ENCODE data around the gene ARHGAP8. TPM values are rescaled to one million over a fixed set of nuclear protein-coding genes. Genes with fewer than 3 reads are reported as not detected.

ARHGAP8 gene
- total RNA-seq, 4 donors from 2014 or later, result 1.5 to 6.9 (median 4.2) TPM

- no peak for TF ChIP-seq CTCF (IDR thresholded peaks at IDR 0.05)
- WGBS, result 76% methylated on average over 13 of the region's 13 CpGs
Measured at GRCh38 chr22:44822534-44822933, 70.2 kb downstream of the ARHGAP8 start.

DNA sequence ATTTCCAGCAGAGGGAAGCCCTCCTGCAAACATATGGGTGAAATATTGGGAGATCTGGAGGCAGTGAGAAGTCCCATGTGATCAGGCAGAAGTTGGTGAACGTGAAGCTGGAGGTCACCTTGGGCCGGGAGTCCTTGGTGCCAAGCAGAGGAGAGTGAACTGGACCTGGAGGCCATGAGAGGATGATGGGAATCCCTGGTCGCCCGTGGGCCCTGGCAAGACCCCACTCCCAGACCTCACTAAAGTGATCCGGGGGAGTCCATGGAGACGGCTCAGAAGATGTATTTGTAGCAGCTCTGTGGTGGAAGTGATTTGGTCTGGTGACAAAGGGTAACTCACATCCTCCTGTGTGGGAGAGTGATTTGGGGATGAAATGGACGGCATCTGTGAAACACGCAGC is 71.0 kb downstream of the ARHGAP8 start:
- no peak overlapping the region for H3K27ac ChIP-seq
- no peaks in the 10 kb centered on the region for H3K36me3 ChIP-seq
- H3K4me3 ChIP-seq, result no peak overlapping the region
- H3K4me1 ChIP-seq, result peaks cover 4% of the 10 kb centered on the region
- TF ChIP-seq POLR2AphosphoS5 (IDR thresholded peaks at IDR 0.05), result no peak
- TF ChIP-seq POLR2A (IDR thresholded peaks at IDR 0.05), result no peak
- no peak for TF ChIP-seq EP300 (IDR thresholded peaks at IDR 0.05)
- no peak for TF ChIP-seq CTCF (IDR thresholded peaks at IDR 0.05)
- DNase-seq (ENCODE audit: low spot score in 2 of 2), result no peak
- 88% methylated on average over 8 of the region's 8 CpGs for WGBS
- H3K9me3 ChIP-seq, result no peaks in the 10 kb centered on the region
- no peaks in the 10 kb centered on the region for H3K27me3 ChIP-seq

More at GRCh38 chr22:44822534-44822933, 70.2 kb downstream of the ARHGAP8 start:
- H3K4me1 ChIP-seq, result peaks cover 4% of the 10 kb centered on the region
- no peak overlapping the region for H3K27ac ChIP-seq
- no peak overlapping the region for H3K4me3 ChIP-seq
- no peaks in the 10 kb centered on the region for H3K9me3 ChIP-seq
- H3K27me3 ChIP-seq, result no peaks in the 10 kb centered on the region
- no peaks in the 10 kb centered on the region for H3K36me3 ChIP-seq
- DNase-seq (ENCODE audit: low spot score in 2 of 2), result no peak

DNA sequence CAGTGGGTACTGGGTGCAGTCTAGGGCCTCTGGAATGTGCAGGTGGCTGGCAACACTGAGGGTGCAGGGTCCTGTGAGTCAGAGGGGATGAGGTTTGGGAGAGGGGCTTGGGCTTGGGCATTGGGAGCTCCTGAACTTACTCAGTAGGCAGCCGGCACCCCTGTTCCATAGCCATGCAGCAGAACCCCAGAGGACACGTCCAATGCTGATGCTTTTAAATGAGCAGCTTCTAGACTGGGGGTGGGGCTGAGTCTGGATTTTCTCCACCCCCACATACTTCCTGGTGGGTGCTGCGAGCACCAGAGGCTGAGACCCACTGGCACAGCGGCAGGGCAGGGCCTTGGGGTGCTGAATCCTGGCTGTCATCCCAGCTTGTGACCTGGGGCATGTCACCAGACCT is 71.4 kb downstream of the ARHGAP8 start:
- DNase-seq (ENCODE audit: low spot score in 2 of 2), result no peak
- no peaks in the 10 kb centered on the region for H3K27me3 ChIP-seq
- no peaks in the 10 kb centered on the region for H3K9me3 ChIP-seq
- peaks cover 4% of the 10 kb centered on the region for H3K4me1 ChIP-seq
- TF ChIP-seq POLR2A (IDR thresholded peaks at IDR 0.05), result no peak
- TF ChIP-seq CTCF (IDR thresholded peaks at IDR 0.05), result no peak
- TF ChIP-seq EP300 (IDR thresholded peaks at IDR 0.05), result no peak
- TF ChIP-seq POLR2AphosphoS5 (IDR thresholded peaks at IDR 0.05), result no peak
- no peak overlapping the region for H3K27ac ChIP-seq
- WGBS, result 77% methylated on average over 3 of the region's 4 CpGs
- no peak overlapping the region for H3K4me3 ChIP-seq
- no peaks in the 10 kb centered on the region for H3K36me3 ChIP-seq

DNA sequence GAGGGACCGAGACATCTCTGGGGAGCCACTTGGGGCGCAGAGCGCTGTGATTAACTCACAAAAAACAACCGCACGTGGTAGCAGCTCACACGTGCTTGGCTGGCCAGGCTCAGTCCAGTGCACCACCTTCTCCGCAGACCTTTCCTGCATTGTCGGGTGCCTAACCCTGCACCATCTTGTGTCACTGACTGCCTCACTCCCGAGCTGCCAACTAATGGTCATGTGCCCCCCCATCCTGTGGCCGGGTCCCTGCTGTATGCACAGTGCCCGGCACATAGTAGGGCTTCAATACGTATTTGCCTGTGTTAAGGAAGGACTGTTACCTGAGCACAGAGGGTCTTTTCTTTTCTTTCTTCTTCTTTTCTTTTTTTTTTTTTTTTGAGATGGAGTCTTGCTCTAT is 71.9 kb downstream of the ARHGAP8 start:
- H3K4me3 ChIP-seq, result no peak overlapping the region
- H3K9me3 ChIP-seq, result no peaks in the 10 kb centered on the region
- DNase-seq (ENCODE audit: low spot score in 2 of 2), result no peak
- peaks cover 4% of the 10 kb centered on the region for H3K4me1 ChIP-seq
- 91% methylated on average over 11 of the region's 12 CpGs for WGBS
- TF ChIP-seq EP300 (IDR thresholded peaks at IDR 0.05) (no peak), CTCF (IDR thresholded peaks at IDR 0.05) (no peak), POLR2AphosphoS5 (IDR thresholded peaks at IDR 0.05) (no peak), POLR2A (IDR thresholded peaks at IDR 0.05) (no peak)
- no peaks in the 10 kb centered on the region for H3K36me3 ChIP-seq
- no peak overlapping the region for H3K27ac ChIP-seq
- H3K27me3 ChIP-seq, result no peaks in the 10 kb centered on the region

DNA sequence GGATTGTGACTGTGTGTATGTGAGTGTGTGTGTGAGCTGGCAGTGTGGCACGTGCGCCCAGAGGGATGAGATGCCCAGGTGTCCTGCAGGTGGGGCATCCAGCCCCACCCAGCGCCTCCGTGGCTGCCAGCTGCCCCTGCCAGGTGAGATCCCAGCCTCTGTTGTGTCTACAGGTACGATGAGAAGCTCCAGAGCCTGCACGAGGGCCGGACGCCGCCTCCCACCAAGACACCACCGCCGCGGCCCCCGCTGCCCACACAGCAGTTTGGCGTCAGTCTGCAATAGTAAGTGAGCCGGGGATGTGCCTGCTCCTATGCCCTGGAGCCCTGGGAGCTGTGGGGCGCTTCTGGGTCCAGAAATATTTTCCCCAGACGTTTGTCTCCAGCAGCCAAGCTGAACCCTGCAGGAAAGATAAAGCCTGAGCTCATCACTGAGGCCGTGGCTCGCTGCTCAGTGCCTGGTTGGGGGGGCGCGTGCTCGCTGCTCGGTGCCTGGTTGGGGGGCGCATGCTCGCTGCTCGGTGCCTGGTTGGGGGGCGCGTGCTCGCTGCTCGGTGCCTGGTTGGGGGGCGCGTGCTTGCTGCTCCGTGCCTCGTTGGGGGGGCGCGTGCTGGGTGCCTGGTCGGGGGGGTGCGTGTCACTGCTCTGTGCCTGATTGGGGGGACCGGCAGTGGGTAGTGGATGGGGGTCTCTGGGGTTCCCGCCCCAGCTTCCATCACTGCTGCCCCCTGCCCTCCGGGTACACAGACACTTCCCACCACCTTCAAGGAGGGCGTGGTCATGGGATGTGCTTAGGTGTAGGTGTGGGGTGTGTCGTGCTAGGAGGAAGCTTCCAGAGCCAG is 73.2 kb downstream of the ARHGAP8 start:
- H3K4me3 ChIP-seq, result no peak overlapping the region
- H3K27me3 ChIP-seq, result no peaks in the 10 kb centered on the region
- WGBS, result 85% methylated on average over 37 of the region's 43 CpGs
- H3K4me1 ChIP-seq, result peaks cover 2% of the 10 kb centered on the region
- no peak for DNase-seq (ENCODE audit: low spot score in 2 of 2)
- no peaks in the 10 kb centered on the region for H3K9me3 ChIP-seq
- TF ChIP-seq EP300 (IDR thresholded peaks at IDR 0.05) (no peak), POLR2A (IDR thresholded peaks at IDR 0.05) (no peak), POLR2AphosphoS5 (IDR thresholded peaks at IDR 0.05) (no peak), CTCF (IDR thresholded peaks at IDR 0.05) (no peak)
- no peaks in the 10 kb centered on the region for H3K36me3 ChIP-seq
- H3K27ac ChIP-seq, result no peak overlapping the region
